Measurements from ENCODE around the gene SORCS2.

DNA sequence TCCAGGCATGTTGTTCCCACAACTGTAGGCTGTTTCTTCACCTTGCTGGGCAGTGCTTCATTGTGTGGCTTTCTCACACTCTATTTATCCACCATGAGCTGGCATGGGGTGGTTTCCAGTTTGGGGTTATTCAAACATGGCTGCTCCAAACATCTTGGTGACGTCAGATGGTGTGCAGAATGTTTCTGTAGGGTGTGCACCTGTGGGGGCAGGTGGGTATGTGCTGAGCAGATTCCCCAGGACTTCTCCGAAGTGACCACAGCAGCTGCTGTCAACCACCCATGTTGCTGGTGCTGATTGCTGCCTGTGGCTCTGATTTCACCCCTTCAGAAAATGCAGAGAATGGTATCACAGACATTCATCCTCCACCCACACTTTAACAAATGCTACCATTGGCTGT is 247.4 kb downstream of the SORCS2 start:
- TF ChIP-seq, protein P1, sequence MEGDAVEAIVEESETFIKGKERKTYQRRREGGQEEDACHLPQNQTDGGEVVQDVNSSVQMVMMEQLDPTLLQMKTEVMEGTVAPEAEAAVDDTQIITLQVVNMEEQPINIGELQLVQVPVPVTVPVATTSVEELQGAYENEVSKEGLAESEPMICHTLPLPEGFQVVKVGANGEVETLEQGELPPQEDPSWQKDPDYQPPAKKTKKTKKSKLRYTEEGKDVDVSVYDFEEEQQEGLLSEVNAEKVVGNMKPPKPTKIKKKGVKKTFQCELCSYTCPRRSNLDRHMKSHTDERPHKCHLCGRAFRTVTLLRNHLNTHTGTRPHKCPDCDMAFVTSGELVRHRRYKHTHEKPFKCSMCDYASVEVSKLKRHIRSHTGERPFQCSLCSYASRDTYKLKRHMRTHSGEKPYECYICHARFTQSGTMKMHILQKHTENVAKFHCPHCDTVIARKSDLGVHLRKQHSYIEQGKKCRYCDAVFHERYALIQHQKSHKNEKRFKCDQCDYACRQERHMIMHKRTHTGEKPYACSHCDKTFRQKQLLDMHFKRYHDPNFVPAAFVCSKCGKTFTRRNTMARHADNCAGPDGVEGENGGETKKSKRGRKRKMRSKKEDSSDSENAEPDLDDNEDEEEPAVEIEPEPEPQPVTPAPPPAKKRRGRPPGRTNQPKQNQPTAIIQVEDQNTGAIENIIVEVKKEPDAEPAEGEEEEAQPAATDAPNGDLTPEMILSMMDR (IDR thresholded peaks at IDR 0.05) = no peak
- TF ChIP-seq EZH2phosphoT487 (IDR thresholded peaks at IDR 0.05) = no peak

Measured in neural progenitor cell (in vitro differentiated cells).